H9 (cell line): Measurements from ENCODE around the gene MTOR. TPM values are rescaled to one million over a fixed set of nuclear protein-coding genes. Genes with fewer than 3 reads are reported as not detected.

Experiments used
- DNase-seq: peaks from one replicate; pipeline ENCODE4 v3.0.0-alpha.2; 2017
- H2AFZ ChIP-seq: one replicate; pipeline ENCODE4 v1.6.1; 2013; ENCODE audit warnings: mild to moderate bottlenecking, low read length, control low read depth, moderate library complexity
- H2AK5ac ChIP-seq: 2 replicates; pipeline ENCODE4 v1.6.1; 2013; ENCODE audit warnings: low read length, control low read depth, mixed read lengths; ENCODE audit not compliant: insufficient read length
- H2BK120ac ChIP-seq: one replicate; pipeline ENCODE4 v1.6.1; 2013; ENCODE audit warnings: low read depth, mild to moderate bottlenecking, low read length, control low read depth, inconsistent platforms; ENCODE audit not compliant: poor library complexity, severe bottlenecking
- H2BK12ac ChIP-seq: 2 replicates; pipeline ENCODE4 v1.6.1; 2013; ENCODE audit warnings: low read length, control low read depth, mixed read lengths, low read depth; ENCODE audit not compliant: insufficient read length
- H2BK15ac ChIP-seq: 2 replicates; pipeline ENCODE4 v1.6.1; 2013; ENCODE audit warnings: low read depth, low read length, control low read depth
- H2BK20ac ChIP-seq: one replicate; pipeline ENCODE4 v1.6.1; 2013; ENCODE audit warnings: low read depth, mild to moderate bottlenecking, low read length, control low read depth, inconsistent platforms; ENCODE audit not compliant: poor library complexity, severe bottlenecking
- H2BK5ac ChIP-seq: 2 replicates; pipeline ENCODE4 v1.6.1; 2013; ENCODE audit warnings: low read length, control low read depth, mixed read lengths; ENCODE audit not compliant: insufficient read length
- H3K14ac ChIP-seq: 2 replicates; pipeline ENCODE4 v1.6.1; 2013; ENCODE audit warnings: low read length, control low read depth; ENCODE audit not compliant: insufficient read depth
- H3K18ac ChIP-seq: 2 replicates; pipeline ENCODE4 v1.6.1; 2013; ENCODE audit warnings: low read depth, mild to moderate bottlenecking, mixed read lengths, low read length, control low read depth; ENCODE audit not compliant: insufficient read length
- H3K23ac ChIP-seq: 2 replicates; pipeline ENCODE4 v1.6.1; 2013; ENCODE audit warnings: low read length, control low read depth, mixed read lengths, low read depth; ENCODE audit not compliant: insufficient read length
- H3K23me2 ChIP-seq: 2 replicates; pipeline ENCODE4 v1.6.1; 2013; ENCODE audit warnings: low read depth, mild to moderate bottlenecking, mixed read lengths, low read length, control low read depth; ENCODE audit not compliant: insufficient read length, poor library complexity, severe bottlenecking
- H3K27ac ChIP-seq: 2 replicates; pipeline ENCODE4 v1.5.1; 2013; ENCODE audit warnings: low read length, control low read depth, mixed read lengths, low read depth; ENCODE audit not compliant: insufficient read length
- H3K27me3 ChIP-seq: 2 replicates; pipeline ENCODE4 v1.6.1; 2013; ENCODE audit warnings: low read length, control low read depth, inconsistent platforms; ENCODE audit not compliant: insufficient read depth
- H3K4ac ChIP-seq: 2 replicates; pipeline ENCODE4 v1.6.1; 2013; ENCODE audit warnings: low read depth, mild to moderate bottlenecking, control low read depth, inconsistent platforms, low read length, moderate library complexity
- H3K4me1 ChIP-seq: 2 replicates; pipeline ENCODE4 v1.6.1; 2013; ENCODE audit warnings: low read length, control low read depth, inconsistent platforms; ENCODE audit not compliant: insufficient read depth
- H3K4me2 ChIP-seq: 2 replicates; pipeline ENCODE4 v1.6.1; 2013; ENCODE audit warnings: low read length, control low read depth, mixed read lengths; ENCODE audit not compliant: insufficient read length, insufficient read depth
- H3K56ac ChIP-seq: 2 replicates; pipeline ENCODE4 v1.6.1; 2013; ENCODE audit warnings: low read depth, mild to moderate bottlenecking, mixed read lengths, low read length, control low read depth; ENCODE audit not compliant: insufficient read length
- H3K79me1 ChIP-seq: 2 replicates; pipeline ENCODE4 v1.6.1; 2013; ENCODE audit warnings: low read depth, mild to moderate bottlenecking, moderate library complexity, low read length, control low read depth, inconsistent platforms; ENCODE audit not compliant: insufficient read depth, poor library complexity, severe bottlenecking
- H3K79me2 ChIP-seq: 2 replicates; pipeline ENCODE4 v1.6.1; 2013; ENCODE audit warnings: low read length, control low read depth, inconsistent platforms; ENCODE audit not compliant: insufficient read depth
- H3K9ac ChIP-seq: 2 replicates; pipeline ENCODE4 v1.6.1; 2013; ENCODE audit warnings: low read length, control low read depth, mixed read lengths; ENCODE audit not compliant: insufficient read length; ENCODE audit errors: extremely low read depth
- H3K9me3 ChIP-seq: one replicate; pipeline ENCODE4 v1.6.1; 2013; ENCODE audit warnings: low read depth, low read length, inconsistent platforms; ENCODE audit not compliant: control insufficient read depth
- H3T11ph ChIP-seq: one replicate; pipeline ENCODE4 v1.6.1; 2013; ENCODE audit warnings: mild to moderate bottlenecking, low read length, control low read depth, inconsistent platforms
- H4K20me1 ChIP-seq: one replicate; pipeline ENCODE4 v1.6.1; 2013; ENCODE audit not compliant: control insufficient read depth, insufficient read length, insufficient read depth
- H4K5ac ChIP-seq: 2 replicates; pipeline ENCODE4 v1.6.1; 2013; ENCODE audit warnings: low read depth, mild to moderate bottlenecking, mixed read lengths, low read length, control low read depth; ENCODE audit not compliant: insufficient read length
- H4K8ac ChIP-seq: replicated peaks from 2 replicates; pipeline ENCODE4 v1.6.1; 2013; ENCODE audit warnings: low read length, control low read depth, mixed read lengths, low read depth; ENCODE audit not compliant: insufficient read length
- H4K91ac ChIP-seq: 2 replicates; pipeline ENCODE4 v1.6.1; 2013; ENCODE audit warnings: low read depth, mild to moderate bottlenecking, moderate library complexity, mixed read lengths, low read length, control low read depth; ENCODE audit not compliant: insufficient read length
- H3K27ac Mint-ChIP-seq, 3 experiments: 2 replicates in 2 of 3; 3 replicates in 1 of 3; pipeline ENCODE4 v1.8.0; 2020 to 2021; ENCODE audit warnings: mixed read lengths in 3 of 3, mild to moderate bottlenecking in 1 of 3, moderate library complexity in 1 of 3
- H3K27me3 Mint-ChIP-seq: 2 replicates; pipeline ENCODE4 v1.8.0; 2021; ENCODE audit warnings: low read depth, mild to moderate bottlenecking, moderate library complexity, mixed read lengths
- H3K36me3 Mint-ChIP-seq, 3 experiments: 2 replicates in 2 of 3; 3 replicates in 1 of 3; pipeline ENCODE4 v1.8.0; 2020 to 2021; ENCODE audit warnings: low read depth in 3 of 3, mixed read lengths in 3 of 3; ENCODE audit not compliant: insufficient read depth in 1 of 3
- H3K4me1 Mint-ChIP-seq, 2 experiments: 2 replicates each; pipeline ENCODE4 v1.8.0; 2020; ENCODE audit warnings: mixed read lengths in 2 of 2
- H3K4me3 Mint-ChIP-seq, 2 experiments: 2 replicates in 1 of 2; 3 replicates in 1 of 2; pipeline ENCODE4 v1.8.0; 2020 to 2021; ENCODE audit warnings: mild to moderate bottlenecking in 2 of 2, mixed read lengths in 2 of 2, moderate library complexity in 1 of 2
- H3K9me3 Mint-ChIP-seq, 2 experiments: 2 replicates in 1 of 2; 3 replicates in 1 of 2; pipeline ENCODE4 v1.8.0; 2020; ENCODE audit warnings: mild to moderate bottlenecking in 2 of 2, mixed read lengths in 2 of 2, moderate library complexity in 1 of 2
- WGBS: extraction: QIAGEN DNeasy Blood & Tissue Kit; methylation state at CpG from one replicate; pipeline ENCODE4 v1.1.7; 2013; ENCODE audit warnings: missing lambda C conversion rate, low lambda C conversion rate, mixed read lengths; ENCODE audit not compliant: insufficient read length; ENCODE audit errors: extremely low coverage; 5-methylcytosine and 5-hydroxymethylcytosine counted together
- total RNA-seq: library from RNA; stranded (reverse); gene quantifications from 2 replicates; pipeline ENCODE4 v1.2.1, GENCODE V29; 2021
- TF ChIP-seq, protein P1 (sequence below): fragments of 200-600 bp; sonication (generic); conservative IDR thresholded peaks from 3 replicates; pipeline ENCODE4 v1.8.0; 2021; ENCODE audit warnings: antibody characterized with exemption, mild to moderate bottlenecking

The MTOR gene
- total RNA-seq, 1 experiment from 2014 or later, result 67.5 TPM

- no peak overlapping the region; a peak in 1 of 7 replicates for H3K27ac Mint-ChIP-seq
- Histone ChIP-seq H4K8ac (no peak overlapping the region), H3K56ac (no peak overlapping the region), H4K91ac (no peak overlapping the region), H2BK5ac (no peak overlapping the region), H2BK120ac (no peak overlapping the region), H3K14ac (no peak overlapping the region; the same call in 1 of the 2 replicates), H3K4me1 (no peaks in the 10 kb centered on the region), H3K4me2 (no peak overlapping the region), H2BK12ac (no peak overlapping the region), H3K23ac (no peak overlapping the region), H2AFZ (no peak overlapping the region), H3K79me2 (no peaks in the 10 kb centered on the region), H2BK15ac (no peak overlapping the region), H3T11ph (no peak overlapping the region), H3K9me3 (no peaks in the 10 kb centered on the region), H3K4ac (no peak overlapping the region), H3K27me3 (no peaks in the 10 kb centered on the region), H3K18ac (no peak overlapping the region), H3K79me1 (no peaks in the 10 kb centered on the region), H4K5ac (no peak overlapping the region), H3K23me2 (no peaks in the 10 kb centered on the region), H2AK5ac (no peak overlapping the region), H3K27ac (no peak overlapping the region), H4K20me1 (no peaks in the 10 kb centered on the region), H2BK20ac (no peak overlapping the region), H3K9ac (no peak overlapping the region)
- peaks cover 2 to 11% (median 2%) of the 10 kb centered on the region in 3 experiments; a peak in 5 of 7 replicates for H3K36me3 Mint-ChIP-seq
- no peak for DNase-seq
- peaks cover 0 to 4% of the 10 kb centered on the region in 2 experiments; a peak in 2 of 4 replicates for H3K4me1 Mint-ChIP-seq
- no peaks in the 10 kb centered on the region for H3K27me3 Mint-ChIP-seq
- H3K4me3 Mint-ChIP-seq, result no peak overlapping the region
- TF ChIP-seq, protein P1, sequence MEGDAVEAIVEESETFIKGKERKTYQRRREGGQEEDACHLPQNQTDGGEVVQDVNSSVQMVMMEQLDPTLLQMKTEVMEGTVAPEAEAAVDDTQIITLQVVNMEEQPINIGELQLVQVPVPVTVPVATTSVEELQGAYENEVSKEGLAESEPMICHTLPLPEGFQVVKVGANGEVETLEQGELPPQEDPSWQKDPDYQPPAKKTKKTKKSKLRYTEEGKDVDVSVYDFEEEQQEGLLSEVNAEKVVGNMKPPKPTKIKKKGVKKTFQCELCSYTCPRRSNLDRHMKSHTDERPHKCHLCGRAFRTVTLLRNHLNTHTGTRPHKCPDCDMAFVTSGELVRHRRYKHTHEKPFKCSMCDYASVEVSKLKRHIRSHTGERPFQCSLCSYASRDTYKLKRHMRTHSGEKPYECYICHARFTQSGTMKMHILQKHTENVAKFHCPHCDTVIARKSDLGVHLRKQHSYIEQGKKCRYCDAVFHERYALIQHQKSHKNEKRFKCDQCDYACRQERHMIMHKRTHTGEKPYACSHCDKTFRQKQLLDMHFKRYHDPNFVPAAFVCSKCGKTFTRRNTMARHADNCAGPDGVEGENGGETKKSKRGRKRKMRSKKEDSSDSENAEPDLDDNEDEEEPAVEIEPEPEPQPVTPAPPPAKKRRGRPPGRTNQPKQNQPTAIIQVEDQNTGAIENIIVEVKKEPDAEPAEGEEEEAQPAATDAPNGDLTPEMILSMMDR, result no peak
- no CpG with 5 or more reads among the region's 10 CpGs for WGBS
- no peaks in the 10 kb centered on the region for H3K9me3 Mint-ChIP-seq
These were observed 86.9 kb downstream of the MTOR start for GRCh38 chr1:11175461-11175860.
